Erythroblast (primary cell): ENCODE results near the gene ERBB2.
"Not testable (repeated sequence)": the region's sequence is repeated elsewhere in the genome, so short reads cannot be mapped to it uniquely, and the experiment has no call there.

Experiments
- DNase-seq, 2 experiments: peaks; one replicate each; lab custom pipeline; 2025; lab: John Stamatoyannopoulos, UW
- GATA1 ChIP-seq: IDR thresholded peaks from 2 replicates; pipeline ENCODE4 v1.6.1; 2011; ENCODE audit warnings: low read depth, mild to moderate bottlenecking, control low read depth, low read length, moderate library complexity
- POLR2A ChIP-seq: IDR thresholded peaks from 2 replicates; pipeline ENCODE4 v1.6.1; 2011; ENCODE audit warnings: mild to moderate bottlenecking, low read length

The ERBB2 gene

GRCh38 chr17:39700148-39700987, 504 bp downstream of the ERBB2 start:
- TF ChIP-seq POLR2A, result no peak
- TF ChIP-seq GATA1, result no peak

DNA sequence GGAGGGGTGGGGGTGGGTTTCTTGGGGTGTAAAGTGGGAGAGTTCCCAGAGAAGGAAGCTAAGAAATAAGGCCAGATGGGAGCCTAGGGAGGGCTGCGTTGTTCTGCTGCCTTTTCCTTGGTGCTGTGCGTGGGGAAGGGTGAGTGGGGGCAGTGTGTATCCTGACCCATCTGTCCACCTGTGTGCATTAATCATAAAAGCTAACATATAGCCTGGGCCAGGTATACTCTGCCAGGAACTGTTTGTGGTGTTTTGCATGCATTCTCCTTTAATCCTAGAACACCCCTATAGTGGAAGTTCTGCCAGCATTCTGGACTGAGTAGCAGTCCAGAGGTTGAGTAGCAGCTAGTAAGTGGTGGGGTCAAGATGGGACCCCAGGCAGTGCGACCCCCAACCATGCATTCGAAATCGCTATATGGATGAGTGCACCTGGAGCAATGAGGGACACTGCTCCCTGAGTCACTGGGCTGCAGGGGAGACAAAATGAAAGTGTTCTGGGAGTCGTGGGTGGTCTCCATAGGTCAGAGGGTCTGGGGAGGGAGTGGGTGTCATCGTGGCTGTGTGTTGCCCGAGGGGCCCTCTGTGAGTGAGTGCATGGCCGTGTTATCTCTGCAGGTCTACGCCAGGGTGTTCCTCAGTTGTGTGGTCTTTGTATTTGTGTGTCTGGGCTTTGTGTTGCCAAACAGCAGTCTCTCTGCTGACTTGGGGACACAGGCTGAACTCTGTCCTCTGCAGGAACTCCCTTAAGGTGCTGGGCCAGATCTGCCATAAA, 1.3 kb downstream of the ERBB2 start:
- no peak for DNase-seq

More at GRCh38 chr17:39700148-39700987, 504 bp downstream of the ERBB2 start:
- DNase-seq, result no peak

GRCh38 chr17:39701784-39702422, 2.0 kb downstream of the ERBB2 start:
- TF ChIP-seq GATA1 (no peak), POLR2A (no peak)
- DNase-seq, result no peak

More for the DNA sequence above, 1.3 kb downstream of the ERBB2 start:
- TF ChIP-seq POLR2A (no peak), GATA1 (no peak)

- TF ChIP-seq POLR2A (no peak), GATA1 (no peak)
Observed at GRCh38 chr17:39702901-39703893, 3.3 kb downstream of the ERBB2 start.

DNA sequence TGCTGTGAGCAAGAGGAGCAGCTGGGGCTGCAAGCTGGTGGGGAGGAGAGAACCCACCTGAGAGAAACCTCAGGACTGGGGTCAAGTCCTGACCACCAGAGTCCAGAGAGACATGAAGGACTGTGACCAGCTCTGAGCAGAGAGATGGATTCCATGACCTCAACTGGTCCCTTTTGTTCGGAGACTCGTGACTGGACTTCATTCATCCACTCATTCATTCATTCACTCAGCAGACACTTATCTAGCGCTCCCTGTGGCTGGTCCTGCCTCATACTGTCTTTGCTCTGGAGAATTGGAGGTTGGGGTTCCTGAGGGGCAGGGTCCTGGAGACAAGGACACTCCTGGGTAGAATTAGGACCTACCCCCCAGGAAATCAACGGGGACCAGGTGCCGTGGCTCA, 4.0 kb downstream of the ERBB2 start:
- TF ChIP-seq POLR2A, result no peak
- no peak for TF ChIP-seq GATA1
- no peak for DNase-seq

More at GRCh38 chr17:39702901-39703893, 3.3 kb downstream of the ERBB2 start:
- no peak for DNase-seq

DNA sequence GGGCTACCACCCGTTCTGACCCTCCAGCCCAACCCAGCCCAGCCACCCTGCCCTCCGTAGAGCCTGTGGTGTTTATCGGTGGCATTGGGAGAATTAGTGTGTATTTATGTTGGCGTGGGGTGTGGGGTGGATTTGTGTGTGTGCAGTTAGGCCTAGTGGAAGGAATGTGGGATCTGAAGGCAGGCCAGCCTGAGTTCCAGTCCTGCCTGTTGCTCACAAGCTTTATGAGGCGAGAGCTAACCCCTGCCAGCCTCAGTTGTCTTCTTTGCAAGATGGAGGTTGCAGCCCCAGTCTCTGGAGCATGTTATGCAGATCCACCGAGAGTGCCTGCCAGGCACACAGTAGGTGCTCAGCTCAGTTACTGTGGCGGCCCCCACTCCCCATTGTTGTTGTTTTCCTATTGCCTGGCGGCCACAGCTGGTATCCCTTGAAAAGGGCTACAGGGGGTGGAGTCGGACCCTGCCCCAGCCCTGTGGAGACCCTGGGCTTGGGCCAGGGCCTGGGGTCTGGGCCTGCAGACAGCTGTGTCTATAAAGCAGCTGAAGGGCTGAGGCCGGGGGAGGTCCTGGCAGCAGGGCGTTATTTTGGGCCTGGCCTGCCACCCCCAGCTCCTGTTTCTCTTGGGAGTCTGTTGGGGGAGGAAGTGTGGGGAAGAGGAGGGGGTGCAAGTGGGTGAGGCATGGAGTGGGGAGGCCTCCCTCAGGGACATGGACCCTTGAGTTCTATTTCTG, 5.1 kb downstream of the ERBB2 start:
- DNase-seq, result no peak
- no peak for TF ChIP-seq GATA1
- no peak for TF ChIP-seq POLR2A

GRCh38 chr17:39705786-39706348, 6.0 kb downstream of the ERBB2 start:
- no peak for DNase-seq
- no peak for TF ChIP-seq POLR2A
- TF ChIP-seq GATA1, result no peak

GRCh38 chr17:39706383-39706782, 6.5 kb downstream of the ERBB2 start:
- DNase-seq, result no peak
- TF ChIP-seq POLR2A, result no peak
- no peak for TF ChIP-seq GATA1

- TF ChIP-seq GATA1 (no peak), POLR2A (no peak)
- DNase-seq, result no peak
Observed at GRCh38 chr17:39706921-39707337, 7.1 kb downstream of the ERBB2 start.

- TF ChIP-seq POLR2A, result no peak
- TF ChIP-seq GATA1, result no peak
- no peak for DNase-seq
Observed at GRCh38 chr17:39709319-39709997, 9.6 kb downstream of the ERBB2 start.

DNA sequence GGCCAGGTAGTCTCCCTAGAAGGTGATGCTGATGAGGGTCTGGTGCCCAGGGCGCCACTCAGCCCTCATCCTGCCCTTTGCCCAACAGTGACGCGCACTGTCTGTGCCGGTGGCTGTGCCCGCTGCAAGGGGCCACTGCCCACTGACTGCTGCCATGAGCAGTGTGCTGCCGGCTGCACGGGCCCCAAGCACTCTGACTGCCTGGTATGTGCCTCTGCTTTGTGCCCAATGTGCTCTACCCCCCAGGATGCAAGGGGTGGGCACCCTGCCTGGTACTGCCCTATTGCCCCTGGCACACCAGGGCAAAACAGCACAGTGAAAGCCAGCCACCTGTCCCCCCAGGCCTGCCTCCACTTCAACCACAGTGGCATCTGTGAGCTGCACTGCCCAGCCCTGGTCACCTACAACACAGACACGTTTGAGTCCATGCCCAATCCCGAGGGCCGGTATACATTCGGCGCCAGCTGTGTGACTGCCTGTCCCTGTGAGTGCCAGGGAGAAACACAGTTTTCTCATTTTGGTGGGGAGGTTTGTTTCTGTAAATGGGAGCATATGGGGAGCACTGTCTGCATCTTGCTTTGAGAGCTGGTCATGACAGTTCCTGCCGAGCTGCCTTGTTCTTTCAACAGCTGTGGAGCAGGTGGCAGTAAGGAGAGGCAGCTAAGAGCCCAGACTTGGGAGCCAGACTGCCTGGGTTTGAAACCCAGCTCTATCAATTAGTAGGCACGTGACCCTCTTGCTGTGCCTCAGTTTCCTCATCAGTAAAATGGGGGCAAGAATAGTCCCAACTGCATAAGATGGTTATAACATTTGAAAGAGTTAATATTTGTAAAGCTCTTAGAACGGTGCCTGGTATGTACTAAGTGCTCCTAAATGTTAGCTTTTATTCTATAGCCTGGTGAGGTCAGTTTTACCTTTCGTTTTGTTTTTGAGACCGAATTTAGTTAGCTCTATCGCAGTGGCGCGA, 10.4 kb downstream of the ERBB2 start:
- no peak for DNase-seq
- TF ChIP-seq POLR2A (no peak), GATA1 (no peak)

DNA sequence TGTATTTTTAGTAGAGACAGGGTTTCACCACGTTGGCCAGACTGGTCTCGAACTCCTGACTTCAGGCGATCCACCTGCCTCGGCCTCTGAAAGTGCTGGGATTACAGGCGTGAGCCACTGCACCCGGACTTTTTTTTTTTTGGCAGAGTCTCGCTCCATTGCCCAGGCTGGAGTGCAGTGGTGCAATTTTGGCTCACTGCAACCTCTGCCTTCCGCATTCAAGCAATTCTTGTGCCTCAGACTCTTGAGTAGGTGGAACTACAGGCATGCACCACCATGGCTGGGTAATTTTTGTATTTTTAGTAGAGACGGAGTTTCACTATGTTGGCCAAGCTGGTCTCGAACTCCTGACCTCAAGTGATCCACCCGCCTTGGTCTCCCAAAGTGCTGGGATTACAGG, 11.2 kb downstream of the ERBB2 start:
- not testable (repeated sequence) for DNase-seq
